GM18505 (cell line): ENCODE data around the gene CLMN.

Experiments used
- ATAC-seq: cut with Tn5 transposase; IDR thresholded peaks from one replicate; pipeline ENCODE4 v1.9.1; 2021; ENCODE audit not compliant: unreplicated experiment
- POLR2A ChIP-seq: IDR thresholded peaks from 4 replicates; pipeline ENCODE4 v1.6.1; 2011; ENCODE audit warnings: borderline replicate concordance; ENCODE audit not compliant: insufficient read depth, insufficient read length; ENCODE audit errors: extremely low read depth

Gene CLMN

DNA sequence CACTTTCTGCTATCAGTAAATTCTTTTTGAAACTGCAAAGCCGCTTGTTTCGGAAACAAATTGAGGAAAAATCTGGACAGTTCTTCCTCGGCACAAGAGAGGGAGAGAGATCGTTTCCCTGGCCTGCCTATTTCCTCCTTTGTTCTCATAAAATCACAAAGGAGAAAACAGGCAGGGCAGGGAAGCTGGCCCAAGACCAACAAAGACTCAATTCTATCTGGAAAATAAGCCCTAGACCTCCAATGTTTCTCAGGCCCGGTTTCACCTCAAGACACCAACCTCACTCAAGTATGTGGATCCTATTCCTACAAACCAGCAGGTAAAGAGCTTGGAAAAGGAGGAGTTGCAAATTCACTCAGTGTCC, 181.9 kb downstream of the CLMN start:
- no peak for TF ChIP-seq POLR2A
- ATAC-seq = no peak

GRCh38 chr14:95137164-95137803, 182.4 kb downstream of the CLMN start:
- no peak for TF ChIP-seq POLR2A
- no peak for ATAC-seq

- TF ChIP-seq POLR2A = no peak
- ATAC-seq = no peak
These were observed 183.1 kb downstream of the CLMN start for GRCh38 chr14:95136631-95137030.

DNA sequence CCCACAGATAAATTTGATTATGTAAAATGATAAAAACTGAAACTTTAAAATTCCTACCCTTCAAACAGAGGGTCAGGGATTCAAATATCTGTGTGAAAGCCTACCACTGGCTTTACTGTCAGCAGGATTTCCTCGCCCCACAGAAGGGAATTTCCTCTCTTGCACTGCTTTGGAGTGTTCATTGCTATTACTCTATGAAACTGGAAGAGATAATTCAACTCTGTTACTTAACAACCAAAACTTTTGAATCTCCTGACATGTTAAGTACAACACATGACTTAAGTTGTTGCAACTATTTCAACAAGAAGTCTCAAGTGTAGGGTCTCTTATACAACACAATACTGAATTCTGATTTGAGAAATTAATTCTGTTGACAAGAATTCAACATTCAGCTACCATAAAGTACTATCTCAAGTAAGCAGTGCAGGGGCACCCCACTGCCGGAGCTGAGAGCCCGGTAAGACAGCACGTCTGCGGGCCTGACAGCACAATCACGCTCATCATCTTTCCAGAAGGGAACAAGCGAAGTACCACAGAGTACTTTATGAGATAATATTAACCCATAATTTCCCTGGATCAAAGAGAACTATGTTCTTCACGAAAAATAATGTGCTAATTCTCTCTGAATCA, 185.3 kb downstream of the CLMN start:
- TF ChIP-seq POLR2A = no peak
- no peak for ATAC-seq

DNA sequence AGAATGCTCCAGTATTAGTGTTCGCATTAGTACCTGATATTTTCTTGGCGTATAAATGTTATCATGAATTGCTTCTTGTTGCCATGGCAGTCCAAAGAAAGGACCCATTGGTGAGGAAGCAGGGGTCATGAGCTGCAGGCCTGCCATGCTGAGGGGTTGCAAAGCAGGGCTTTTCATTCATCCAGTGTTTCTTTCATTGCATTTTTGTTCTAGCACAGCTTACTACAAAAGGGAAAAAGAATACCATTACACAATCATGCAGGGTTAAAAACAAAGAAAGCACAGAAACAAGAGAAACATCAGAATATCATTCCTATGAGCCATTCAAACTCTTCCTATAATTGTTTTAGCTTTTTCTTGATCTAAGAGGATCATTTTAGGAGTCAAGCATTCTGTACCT, 186.4 kb downstream of the CLMN start:
- no peak for TF ChIP-seq POLR2A
- no peak for ATAC-seq

- no peak for TF ChIP-seq POLR2A
- ATAC-seq = no peak
These were observed 186.9 kb downstream of the CLMN start for GRCh38 chr14:95132760-95133159.
